Tibial nerve (tissue), 4 donors: ENCODE results near the gene OTOS. TPM values are rescaled to one million over a fixed set of nuclear protein-coding genes. Genes with fewer than 3 reads are reported as not detected.

Experiments used
- DNase-seq, 2 donors: peaks; one replicate each; pipeline ENCODE4 v3.0.0-alpha.2; 2019; ENCODE audit warnings: low spot score in 2 of 2
- H3K27ac ChIP-seq, 4 donors: fragments of 200-600 bp; sonication (generic) in 3 of 4; one replicate each; pipeline ENCODE4 v1.5.1; 2017 to 2019; ENCODE audit warnings: mild to moderate bottlenecking in 1 of 4
- H3K27me3 ChIP-seq, 2 donors: fragments of 200-600 bp; sonication (generic) in 1 of 2; one replicate each; pipeline versions ENCODE4 v1.5.1 to v1.6.0; 2017 to 2019
- H3K36me3 ChIP-seq, 3 donors: fragments of 200-600 bp; sonication (generic); one replicate each; pipeline ENCODE4 v1.5.1; 2018 to 2019
- H3K4me1 ChIP-seq, 4 donors: fragments of 200-600 bp; sonication (generic) in 3 of 4; one replicate each; pipeline ENCODE4 v1.5.1; 2017 to 2019
- H3K4me3 ChIP-seq, 4 donors: fragments of 200-600 bp; sonication (generic) in 3 of 4; one replicate each; pipeline ENCODE4 v1.5.1; 2017 to 2019; ENCODE audit warnings: mild to moderate bottlenecking in 1 of 4, moderate library complexity in 1 of 4
- H3K9me3 ChIP-seq, 4 donors: fragments of 200-600 bp; sonication (generic) in 3 of 4; one replicate each; pipeline ENCODE4 v1.5.1; 2017 to 2019
- EP300 ChIP-seq, 2 donors: sonication (generic); formaldehyde crosslinking; IDR thresholded peaks; one replicate each; pipeline ENCODE4 v1.6.1; 2017; ENCODE audit warnings: antibody characterized with exemption in 2 of 2, mild to moderate bottlenecking in 1 of 2
- POLR2A ChIP-seq, 2 donors: fragments of 450-650 bp; IDR thresholded peaks; one replicate each; pipeline ENCODE4 v1.6.1; 2017; ENCODE audit warnings: antibody characterized with exemption in 2 of 2, mild to moderate bottlenecking in 2 of 2, moderate library complexity in 2 of 2
- WGBS, 2 donors: methylation state at CpG; one replicate each; pipeline ENCODE4 v1.1.5; 2018; 5-methylcytosine and 5-hydroxymethylcytosine counted together
- total RNA-seq, 4 donors: library from RNA; depleted of rRNA; stranded (reverse); fragments of >200 nt; gene quantifications; one replicate each; pipeline ENCODE4 v1.1.0, GENCODE V29; 2016
- TF ChIP-seq, protein P1 (sequence below), 5 experiments: fragments of 200-600 bp in 3 of 5; fragments of 450-650 bp in 2 of 5; sonication (generic) in 3 of 5; IDR thresholded peaks; one replicate each; pipeline ENCODE4 v1.5.1; 2016 to 2019; ENCODE audit warnings: antibody characterized with exemption in 5 of 5, mild to moderate bottlenecking in 3 of 5, moderate library complexity in 2 of 5

OTOS gene
- total RNA-seq, 4 donors from 2014 or later: not detected

DNA sequence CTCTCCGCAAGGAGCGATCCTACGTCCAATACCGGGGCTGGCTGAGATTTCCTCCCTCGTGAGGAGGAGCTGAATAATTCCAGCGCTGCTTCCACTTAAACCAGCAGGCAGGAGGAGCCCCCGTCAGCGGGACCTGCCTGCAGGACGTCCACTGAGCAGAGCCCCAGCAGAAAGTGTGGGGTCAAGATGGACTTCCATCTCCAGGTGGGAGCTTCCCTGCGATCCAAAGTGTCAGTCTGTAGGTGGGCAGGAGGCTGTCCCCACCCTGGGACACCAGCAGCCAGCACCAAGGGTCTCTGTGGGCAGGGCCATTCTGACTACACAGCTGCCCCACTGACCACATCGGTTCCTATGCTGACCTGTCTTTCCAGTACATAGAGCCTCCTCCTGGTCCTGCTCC, 462 bp upstream of the OTOS start:
- TF ChIP-seq, protein P1, sequence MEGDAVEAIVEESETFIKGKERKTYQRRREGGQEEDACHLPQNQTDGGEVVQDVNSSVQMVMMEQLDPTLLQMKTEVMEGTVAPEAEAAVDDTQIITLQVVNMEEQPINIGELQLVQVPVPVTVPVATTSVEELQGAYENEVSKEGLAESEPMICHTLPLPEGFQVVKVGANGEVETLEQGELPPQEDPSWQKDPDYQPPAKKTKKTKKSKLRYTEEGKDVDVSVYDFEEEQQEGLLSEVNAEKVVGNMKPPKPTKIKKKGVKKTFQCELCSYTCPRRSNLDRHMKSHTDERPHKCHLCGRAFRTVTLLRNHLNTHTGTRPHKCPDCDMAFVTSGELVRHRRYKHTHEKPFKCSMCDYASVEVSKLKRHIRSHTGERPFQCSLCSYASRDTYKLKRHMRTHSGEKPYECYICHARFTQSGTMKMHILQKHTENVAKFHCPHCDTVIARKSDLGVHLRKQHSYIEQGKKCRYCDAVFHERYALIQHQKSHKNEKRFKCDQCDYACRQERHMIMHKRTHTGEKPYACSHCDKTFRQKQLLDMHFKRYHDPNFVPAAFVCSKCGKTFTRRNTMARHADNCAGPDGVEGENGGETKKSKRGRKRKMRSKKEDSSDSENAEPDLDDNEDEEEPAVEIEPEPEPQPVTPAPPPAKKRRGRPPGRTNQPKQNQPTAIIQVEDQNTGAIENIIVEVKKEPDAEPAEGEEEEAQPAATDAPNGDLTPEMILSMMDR (IDR thresholded peaks at IDR 0.05): no peak
- no peak for TF ChIP-seq EP300 (IDR thresholded peaks at IDR 0.05)
- no peak for TF ChIP-seq POLR2A (IDR thresholded peaks at IDR 0.05)
- H3K27me3 ChIP-seq: no peaks in the 10 kb centered on the region
- no peaks in the 10 kb centered on the region for H3K36me3 ChIP-seq
- no peak overlapping the region for H3K27ac ChIP-seq
- no peaks in the 10 kb centered on the region for H3K9me3 ChIP-seq
- no peak for DNase-seq
- H3K4me1 ChIP-seq: peaks cover 0 to 14% (median 5%) of the 10 kb centered on the region in 4 donors
- no peak overlapping the region for H3K4me3 ChIP-seq
- 71 to 79% methylated on average over 10 to 11 of the region's 11 CpGs for WGBS, 2 donors

GRCh38 chr2:240139666-240140393, 628 bp downstream of the OTOS start:
- Histone ChIP-seq H3K36me3 (no peaks in the 10 kb centered on the region), H3K27ac (no peak overlapping the region), H3K27me3 (no peaks in the 10 kb centered on the region), H3K9me3 (no peaks in the 10 kb centered on the region), H3K4me1 (peaks cover 0 to 22% (median 13%) of the 10 kb centered on the region in 4 donors), H3K4me3 (no peak overlapping the region)
- no peak for DNase-seq
- TF ChIP-seq POLR2A (IDR thresholded peaks at IDR 0.05) (no peak), EP300 (IDR thresholded peaks at IDR 0.05) (no peak)
- TF ChIP-seq, protein P1 (IDR thresholded peaks at IDR 0.05): no peak
- 47 to 72% methylated on average over 14 of the region's 14 CpGs for WGBS, 2 donors

DNA sequence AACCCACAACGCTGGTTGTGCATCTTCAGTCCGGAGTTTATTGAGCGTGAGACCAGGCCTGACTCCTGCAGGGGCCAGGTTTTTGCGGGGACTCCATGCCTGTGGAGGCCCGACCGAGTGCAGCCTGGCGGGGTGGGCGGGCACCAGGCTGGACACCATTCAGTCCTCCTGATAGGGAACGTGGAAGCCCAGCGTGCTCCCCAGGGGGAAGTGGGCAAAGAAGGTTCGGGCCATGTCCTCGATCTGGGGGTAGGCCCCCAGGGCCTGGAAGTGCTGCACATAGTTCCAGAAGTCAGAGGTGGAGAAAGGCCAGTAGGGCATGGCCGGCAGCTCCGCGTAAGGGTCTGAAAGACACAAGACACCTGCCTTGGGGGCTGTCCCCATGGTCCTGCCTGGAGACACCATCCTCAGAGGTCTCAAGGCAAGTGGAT, 1.4 kb downstream of the OTOS start:
- Histone ChIP-seq H3K4me1 (peaks cover 0 to 30% (median 15%) of the 10 kb centered on the region in 4 donors), H3K27me3 (no peaks in the 10 kb centered on the region), H3K36me3 (peaks cover 0 to 2% (median 0%) of the 10 kb centered on the region in 3 donors), H3K9me3 (no peaks in the 10 kb centered on the region), H3K27ac (no peak overlapping the region), H3K4me3 (no peak overlapping the region)
- no peak for DNase-seq
- TF ChIP-seq, protein P1 (IDR thresholded peaks at IDR 0.05): no peak
- TF ChIP-seq POLR2A (IDR thresholded peaks at IDR 0.05): no peak
- TF ChIP-seq EP300 (IDR thresholded peaks at IDR 0.05): no peak
- 85 to 86% methylated on average over 15 of the region's 15 CpGs for WGBS, 2 donors

- WGBS, 2 donors: 80 to 90% methylated on average over 5 to 9 of the region's 9 CpGs
- H3K27me3 ChIP-seq: no peaks in the 10 kb centered on the region
These were observed 2.0 kb downstream of the OTOS start for GRCh38 chr2:240138254-240138984.

More at GRCh38 chr2:240138254-240138984, 2.0 kb downstream of the OTOS start:
- H3K27ac ChIP-seq: no peak overlapping the region
- peaks cover 0 to 8% (median 2%) of the 10 kb centered on the region in 3 donors for H3K36me3 ChIP-seq
- no peak for TF ChIP-seq POLR2A (IDR thresholded peaks at IDR 0.05)
- TF ChIP-seq EP300 (IDR thresholded peaks at IDR 0.05): no peak
- TF ChIP-seq, protein P1 (IDR thresholded peaks at IDR 0.05): no peak
- H3K4me1 ChIP-seq: peaks cover 0 to 25% (median 12%) of the 10 kb centered on the region in 4 donors
- no peak for DNase-seq
- H3K4me3 ChIP-seq: no peak overlapping the region
- no peaks in the 10 kb centered on the region for H3K9me3 ChIP-seq
